HG02938 (cell line): Measurements from ENCODE around the gene MYO10.
"Not testable (repeated sequence)": the region's sequence is repeated elsewhere in the genome, so short reads cannot be mapped to it uniquely, and the experiment has no call there.

Source experiments
- ATAC-seq: cut with Tn5 transposase; IDR thresholded peaks from one replicate; pipeline ENCODE4 v1.9.1; 2021; ENCODE audit warnings: mild to moderate bottlenecking, moderate library complexity; ENCODE audit not compliant: unreplicated experiment

The MYO10 gene

DNA sequence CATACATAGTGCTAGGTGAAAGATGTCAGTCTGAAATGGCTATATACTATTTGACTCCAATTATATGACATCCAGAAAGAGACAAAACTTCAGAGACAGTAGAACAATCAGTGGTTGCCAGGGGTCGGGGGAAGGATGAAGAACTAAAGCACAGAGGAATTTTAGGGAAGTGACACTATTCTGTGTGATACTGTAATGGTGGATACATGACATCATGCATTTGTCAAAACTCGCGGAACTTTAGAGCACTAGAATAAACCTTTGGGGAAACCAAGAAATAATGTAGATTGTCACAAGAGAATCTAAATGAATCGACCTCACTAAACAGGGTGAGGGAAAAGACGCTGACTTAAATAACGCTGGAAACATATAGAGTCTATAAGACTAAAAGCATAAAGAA, 212.3 kb downstream of the MYO10 start:
- ATAC-seq, result no peak

GRCh38 chr5:16722097-16722495, 214.0 kb downstream of the MYO10 start:
- no peak for ATAC-seq

DNA sequence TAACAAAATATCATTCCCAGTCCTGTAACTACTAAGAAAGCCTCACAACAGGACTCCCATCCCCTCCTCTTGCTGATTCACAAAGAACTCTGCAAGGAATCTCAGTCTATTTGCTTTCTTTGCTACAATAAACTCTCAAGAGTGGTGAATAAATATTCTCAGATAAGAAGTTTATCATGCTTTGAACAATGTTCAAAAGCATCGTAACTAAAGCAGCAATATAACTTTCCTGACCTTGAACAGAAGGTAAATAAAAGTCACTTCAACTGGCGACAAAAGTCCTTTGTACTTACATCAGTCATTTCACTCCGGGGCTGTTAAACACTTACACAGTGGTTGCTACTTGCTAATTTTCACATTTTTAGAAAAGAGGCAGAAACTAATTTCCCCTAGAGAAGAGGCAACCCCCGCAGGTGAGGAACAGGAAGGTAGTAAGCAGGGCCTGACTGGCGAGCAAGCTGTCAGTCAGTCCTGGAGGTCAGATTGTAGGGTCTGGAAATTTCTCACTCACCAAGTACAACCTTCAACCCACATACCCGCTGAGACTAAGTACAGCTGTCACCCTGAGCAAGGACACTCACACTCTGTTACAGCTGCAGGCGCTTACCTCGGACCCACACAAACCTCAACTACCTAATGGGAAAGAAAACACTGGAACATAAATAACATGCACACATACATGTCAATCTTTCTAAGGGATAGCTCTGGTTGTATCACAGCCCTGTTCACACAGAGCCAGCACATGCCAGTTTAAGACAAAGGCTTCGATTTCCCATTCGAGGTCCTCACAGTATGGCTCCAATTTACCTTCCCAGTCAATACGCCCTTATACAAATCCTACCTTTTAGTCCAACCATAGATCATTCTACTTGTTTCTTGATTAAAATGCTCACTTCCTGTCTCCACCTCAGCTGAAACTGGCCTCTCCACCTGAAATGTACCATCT, 214.7 kb downstream of the MYO10 start:
- ATAC-seq, result no peak

GRCh38 chr5:16718036-16718435, 218.1 kb downstream of the MYO10 start:
- not testable (repeated sequence) for ATAC-seq

GRCh38 chr5:16713386-16713928, 222.6 kb downstream of the MYO10 start:
- ATAC-seq, result no peak

GRCh38 chr5:16712620-16713019, 223.5 kb downstream of the MYO10 start:
- no peak for ATAC-seq

DNA sequence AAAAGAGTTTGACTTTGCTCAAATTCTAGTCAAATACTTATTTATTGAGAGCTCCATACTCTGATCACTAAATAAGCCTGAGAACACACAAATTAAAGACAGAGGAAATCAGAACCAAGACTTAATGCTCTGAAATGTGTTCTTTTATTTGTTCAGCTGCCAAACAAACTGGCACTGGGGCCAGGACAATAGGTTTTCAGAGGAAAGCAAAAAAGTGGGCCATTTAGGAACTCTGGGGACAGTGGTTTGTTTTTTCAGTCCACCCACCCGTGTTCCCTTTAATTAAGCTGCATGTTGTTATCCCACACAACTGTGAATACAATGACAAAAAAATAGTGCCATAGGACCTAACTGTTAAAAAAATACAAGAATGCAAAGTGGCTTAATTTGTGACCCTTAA, 223.9 kb downstream of the MYO10 start:
- no peak for ATAC-seq

GRCh38 chr5:16709691-16710433, 226.2 kb downstream of the MYO10 start:
- ATAC-seq, result no peak

GRCh38 chr5:16707869-16708192, 228.3 kb downstream of the MYO10 start:
- no peak for ATAC-seq

DNA sequence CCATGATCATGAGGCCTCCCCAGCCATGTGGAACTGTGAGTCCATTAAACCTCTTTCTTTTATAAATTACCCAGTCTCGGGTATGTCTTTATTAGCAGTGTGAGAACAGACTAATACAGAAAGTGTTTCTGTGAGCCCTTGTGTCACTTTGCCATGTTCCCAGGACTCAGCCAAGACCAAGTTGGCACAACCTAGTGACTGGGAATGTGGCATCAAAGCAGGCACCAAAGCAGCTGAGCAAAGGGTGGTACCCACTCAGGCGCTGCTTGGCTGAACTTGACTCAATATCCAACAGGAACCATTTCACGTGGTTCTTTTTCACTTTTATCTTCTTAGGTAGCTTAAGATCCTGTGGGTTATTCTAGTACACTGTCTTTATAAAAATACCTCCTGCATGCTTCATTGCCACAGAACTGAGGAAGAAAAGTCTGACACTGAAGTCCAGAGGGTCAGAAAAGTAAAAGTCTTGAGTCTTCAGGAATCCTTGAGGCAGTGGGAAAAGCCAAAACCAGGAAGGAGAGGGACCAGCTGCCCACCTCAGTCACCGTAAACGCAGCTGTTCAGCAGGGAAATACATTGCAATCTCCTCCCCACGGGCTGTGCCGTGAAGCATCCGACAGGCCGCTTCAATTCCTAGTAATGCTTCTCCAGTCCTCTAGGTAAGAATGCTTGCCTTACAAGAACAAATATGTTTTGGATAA, 228.8 kb downstream of the MYO10 start:
- ATAC-seq, result no peak

DNA sequence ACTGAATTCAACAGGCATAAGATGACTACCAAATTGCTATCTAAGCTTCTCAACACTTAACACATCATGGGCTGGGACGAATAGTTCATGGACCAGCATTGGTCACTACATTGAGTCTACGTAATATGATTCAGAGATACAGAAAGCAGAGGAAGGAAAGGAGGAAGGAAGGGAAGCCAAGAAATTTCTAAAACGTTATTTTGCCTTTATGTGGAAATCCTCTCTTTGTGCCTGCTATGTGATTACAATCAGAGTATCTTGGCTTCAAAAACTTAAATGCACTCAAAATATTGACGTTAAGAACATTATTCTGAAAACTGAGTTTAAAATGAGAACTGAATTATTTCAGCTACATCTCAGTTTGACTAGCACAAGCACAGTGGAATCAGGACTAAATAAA, 231.1 kb downstream of the MYO10 start:
- ATAC-seq, result no peak

- ATAC-seq, result no peak
These were observed 233.1 kb downstream of the MYO10 start for GRCh38 chr5:16702964-16703363.

GRCh38 chr5:16701134-16702099, 234.7 kb downstream of the MYO10 start:
- ATAC-seq, result no peak

- no peak for ATAC-seq
These were observed 236.0 kb downstream of the MYO10 start for GRCh38 chr5:16700081-16700480.

DNA sequence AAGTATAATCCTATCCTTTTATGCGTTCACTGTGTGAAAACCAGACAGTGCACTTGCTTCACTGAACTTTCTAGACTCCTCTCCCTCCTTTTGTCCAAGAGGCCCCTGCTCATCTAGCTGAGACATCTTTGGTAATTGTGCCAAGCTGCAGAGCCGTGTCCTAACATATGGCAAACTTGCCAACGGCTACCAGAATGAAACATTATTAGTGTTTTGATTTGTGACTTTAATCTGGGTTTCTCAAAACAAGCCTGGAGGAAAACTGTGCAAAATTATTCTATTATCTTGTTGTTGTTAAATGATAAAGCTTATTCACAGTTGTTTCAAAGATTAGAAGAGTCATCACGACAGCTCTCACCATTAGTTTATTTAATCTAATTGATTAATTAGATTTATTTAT, 240.3 kb downstream of the MYO10 start:
- no peak for ATAC-seq

DNA sequence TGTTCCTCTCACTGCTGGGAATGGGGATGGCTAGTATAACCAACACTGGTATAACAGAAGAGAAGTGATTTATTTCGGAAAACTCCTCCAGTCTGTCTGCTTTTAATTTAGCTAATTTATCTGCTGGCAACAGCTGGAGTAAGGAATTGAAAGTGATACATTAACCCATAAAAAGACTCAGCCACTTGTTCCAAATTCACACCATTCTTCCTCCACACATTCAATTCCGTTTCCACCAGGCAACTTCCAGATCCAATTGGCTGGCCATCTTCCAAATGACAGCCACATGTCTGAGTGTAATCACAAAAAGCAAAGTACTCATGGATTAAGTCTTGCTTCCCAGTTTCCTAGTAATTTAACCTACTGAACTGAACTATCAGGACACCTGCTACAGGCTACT, 242.2 kb downstream of the MYO10 start:
- no peak for ATAC-seq

DNA sequence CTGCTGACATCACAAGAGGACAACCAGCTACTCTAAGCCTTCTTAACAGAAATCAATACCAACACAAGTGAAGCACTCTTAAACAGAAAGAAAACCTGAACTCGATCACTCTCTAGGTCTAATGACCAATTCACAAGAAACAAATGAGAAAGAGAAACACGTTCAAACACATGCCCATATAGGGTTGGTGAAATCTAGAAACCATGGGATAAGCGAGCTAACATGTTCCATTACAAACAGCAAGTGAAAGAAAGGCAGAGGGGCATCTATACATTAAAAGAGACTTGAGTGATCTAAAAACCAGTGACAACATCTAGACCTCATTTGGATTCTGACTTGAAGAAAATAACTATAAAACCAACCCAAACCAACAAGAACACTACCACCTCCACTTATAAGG, 244.4 kb downstream of the MYO10 start:
- ATAC-seq, result no peak

- peak; percentile 94 for ATAC-seq
These were observed 245.7 kb downstream of the MYO10 start for GRCh38 chr5:16690243-16690852.

- ATAC-seq, result no peak
These were observed 248.2 kb downstream of the MYO10 start for GRCh38 chr5:16687898-16688297.

DNA sequence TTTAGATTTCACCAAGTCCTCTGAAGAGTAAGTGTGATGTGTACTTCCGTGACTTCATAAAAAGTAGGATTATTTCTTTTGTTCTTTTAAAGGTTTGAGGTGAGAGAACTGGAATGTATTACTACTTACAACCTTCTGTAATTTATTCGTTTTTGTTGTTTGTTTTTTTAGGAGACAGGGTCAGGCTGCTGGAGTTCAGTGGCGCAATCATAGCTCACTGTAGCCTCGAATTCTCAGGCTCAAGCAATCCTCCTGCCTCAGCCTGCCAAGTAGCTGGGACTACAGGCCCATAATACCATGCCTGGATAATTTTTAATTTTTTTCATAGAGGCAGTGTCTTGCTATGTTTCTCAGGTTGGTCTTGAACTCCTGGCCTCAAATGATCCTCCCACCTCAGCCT, 251.0 kb downstream of the MYO10 start:
- ATAC-seq, result no peak
